Kidney (tissue), 14 donors: ENCODE measurements around the gene SP100. TPM values are rescaled to one million over a fixed set of nuclear protein-coding genes. Genes with fewer than 3 reads are reported as not detected.

ENCODE experiments used
- DNase-seq, 5 donors: peaks; one replicate each; pipeline ENCODE4 v3.0.0-alpha.2; 2013 to 2020
- FAIRE-seq: peaks from 2 replicates; lab custom pipeline; 2012; peaks lifted over from hg19 to GRCh38; lab: Jason Lieb, UNC
- H3K27ac ChIP-seq, 2 donors: one replicate each; pipeline ENCODE4 v1.7.0; 2013; ENCODE audit warnings: low read depth in 2 of 2, low read length in 2 of 2, inconsistent platforms in 1 of 2
- H3K27me3 ChIP-seq: one replicate; pipeline ENCODE4 v1.7.1; 2013; ENCODE audit warnings: low read length, inconsistent platforms; ENCODE audit not compliant: control insufficient read depth, insufficient read depth
- H3K36me3 ChIP-seq, 3 donors: one replicate each; pipeline versions ENCODE4 v1.7.0 to v1.7.1; 2013; ENCODE audit warnings: low read length in 3 of 3, control low read depth in 1 of 3, inconsistent platforms in 1 of 3; ENCODE audit not compliant: insufficient read depth in 3 of 3, control insufficient read depth in 2 of 3
- H3K4me1 ChIP-seq, 3 donors: one replicate each; pipeline versions ENCODE4 v1.7.0 to v1.7.1; 2013; ENCODE audit warnings: low read length in 3 of 3, inconsistent platforms in 1 of 3, low read depth in 1 of 3; ENCODE audit not compliant: control insufficient read depth in 2 of 3, insufficient read depth in 2 of 3
- H3K4me3 ChIP-seq, 3 donors: one replicate each; pipeline versions ENCODE4 v1.7.0 to v1.8.1; 2013; ENCODE audit warnings: low read length in 3 of 3, control low read depth in 1 of 3, inconsistent platforms in 1 of 3
- H3K9ac ChIP-seq, 3 donors: one replicate each; pipeline versions ENCODE4 v1.7.0 to v1.7.1; 2013; ENCODE audit warnings: low read length in 3 of 3, control low read depth in 1 of 3, inconsistent platforms in 1 of 3
- H3K9me3 ChIP-seq, 3 donors: one replicate each; pipeline versions ENCODE4 v1.7.0 to v1.7.1; 2013; ENCODE audit warnings: low read length in 3 of 3, control low read depth in 1 of 3, inconsistent platforms in 1 of 3; ENCODE audit not compliant: control insufficient read depth in 2 of 3, insufficient read depth in 1 of 3
- CTCF ChIP-seq: IDR thresholded peaks from 3 replicates; pipeline ENCODE4 v1.5.1; 2012; ENCODE audit warnings: mild to moderate bottlenecking, moderate library complexity, borderline replicate concordance; ENCODE audit not compliant: insufficient read depth; ENCODE audit errors: extremely low read depth
- intact Hi-C: fragments of 100-400 bp; cut with DNase I; formaldehyde crosslinking; loops from one replicate; pipeline ENCODE4 v1.11.1; 2022
- polyA plus RNA-seq: library from polyadenylated mRNA; stranded (reverse); fragments of 350-450 nt; fragmentation: Illumina TruSeq; extraction: RNeasy Lipid Tissue Mini Kit (QIAGEN cat#74804); gene quantifications from one replicate; pipeline ENCODE4 v1.2.3, GENCODE V29; 2014; ENCODE audit warnings: low read depth, low replicate concordance; ENCODE audit not compliant: insufficient read depth
- total RNA-seq: library from RNA; stranded (reverse); fragmentation: NEBNext Ultra II Directional; extraction: Animal tissue kit (Norgen Biotek cat#: 25700); gene quantifications from one replicate; pipeline ENCODE4 v1.2.1, GENCODE V29; 2021
- donor health status: control.
- donor health status: control.
- donor health status: control.
- donor health status: control.
- donor health status: control.
- donor health status: DM: yes; HTN: yes; CAD: no.
- donor health status: Normal renal cell carcinoma (clear cell type).

SP100 gene
- total and polyA plus RNA-seq, 2 donors from 2014 or later, result 35.7 to 118 TPM

- no peak overlapping the region for H3K27ac ChIP-seq
- intact Hi-C loops, result no loop called here
- no peak overlapping the region for H3K4me3 ChIP-seq
- H3K4me1 ChIP-seq, result peaks cover 0 to 30% (median 23%) of the 10 kb centered on the region in 3 donors
- no peaks in the 10 kb centered on the region for H3K36me3 ChIP-seq
- H3K9ac ChIP-seq, result no peak overlapping the region
- no peaks in the 10 kb centered on the region for H3K9me3 ChIP-seq
- H3K27me3 ChIP-seq, result no peaks in the 10 kb centered on the region
- TF ChIP-seq CTCF, result no peak
- DNase-seq (no peak), FAIRE-seq (no peak)
Measured at GRCh38 chr2:230414302-230414701, 1.7 kb upstream of the SP100 start.

- H3K27ac ChIP-seq, result peak overlapping the region; percentile 10 to 37
- peak overlapping the region in 2 of 3 donors; percentile 29 to 31 for H3K9ac ChIP-seq
- DNase-seq (no peak), FAIRE-seq (no peak)
- H3K9me3 ChIP-seq, result no peaks in the 10 kb centered on the region
- no peak for TF ChIP-seq CTCF
- no peaks in the 10 kb centered on the region for H3K36me3 ChIP-seq
- peak overlapping the region in 2 of 3 donors; percentile 86 to 89 for H3K4me3 ChIP-seq
- peaks cover 0 to 21% (median 16%) of the 10 kb centered on the region in 3 donors for H3K4me1 ChIP-seq
- no peaks in the 10 kb centered on the region for H3K27me3 ChIP-seq
- intact Hi-C loops, result no loop called here
Measured at GRCh38 chr2:230417436-230417835, 1.4 kb downstream of the SP100 start.

GRCh38 chr2:230418341-230419016 lies 2.5 kb downstream of the SP100 start:
- peak overlapping the region in 1 of 3 donors; percentile 86 for H3K4me3 ChIP-seq
- FAIRE-seq (no peak), DNase-seq (no peak)
- H3K9me3 ChIP-seq, result no peaks in the 10 kb centered on the region
- peaks cover 0 to 26% (median 18%) of the 10 kb centered on the region in 3 donors for H3K4me1 ChIP-seq
- TF ChIP-seq CTCF, result no peak
- intact Hi-C loops, result no loop called here
- peak overlapping the region in 1 of 3 donors; percentile 37 for H3K9ac ChIP-seq
- H3K27me3 ChIP-seq, result no peaks in the 10 kb centered on the region
- H3K27ac ChIP-seq, result peak overlapping the region; percentile 3 to 59
- H3K36me3 ChIP-seq, result no peaks in the 10 kb centered on the region

- H3K27ac ChIP-seq, result no peak overlapping the region
- peaks cover 0 to 26% (median 21%) of the 10 kb centered on the region in 3 donors for H3K4me1 ChIP-seq
Measured at GRCh38 chr2:230419181-230419580, 3.2 kb downstream of the SP100 start.

More at GRCh38 chr2:230419181-230419580, 3.2 kb downstream of the SP100 start:
- no peak for TF ChIP-seq CTCF
- intact Hi-C loops, result no loop called here
- no peak overlapping the region for H3K4me3 ChIP-seq
- H3K9ac ChIP-seq, result no peak overlapping the region
- no peaks in the 10 kb centered on the region for H3K36me3 ChIP-seq
- H3K9me3 ChIP-seq, result no peaks in the 10 kb centered on the region
- FAIRE-seq (no peak), DNase-seq (no peak)
- H3K27me3 ChIP-seq, result no peaks in the 10 kb centered on the region
